Measurements from ENCODE around the gene CD58. TPM values are rescaled to one million over a fixed set of nuclear protein-coding genes. Genes with fewer than 3 reads are reported as not detected.
A peak's percentile ranks its signal among the peaks of the same experiment; 100 is the strongest.
"Not testable (repeated sequence)": the region's sequence is repeated elsewhere in the genome, so short reads cannot be mapped to it uniquely, and the experiment has no call there.

Gene CD58, protein sequence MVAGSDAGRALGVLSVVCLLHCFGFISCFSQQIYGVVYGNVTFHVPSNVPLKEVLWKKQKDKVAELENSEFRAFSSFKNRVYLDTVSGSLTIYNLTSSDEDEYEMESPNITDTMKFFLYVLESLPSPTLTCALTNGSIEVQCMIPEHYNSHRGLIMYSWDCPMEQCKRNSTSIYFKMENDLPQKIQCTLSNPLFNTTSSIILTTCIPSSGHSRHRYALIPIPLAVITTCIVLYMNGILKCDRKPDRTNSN
- total RNA-seq = 24.2 TPM

DNA sequence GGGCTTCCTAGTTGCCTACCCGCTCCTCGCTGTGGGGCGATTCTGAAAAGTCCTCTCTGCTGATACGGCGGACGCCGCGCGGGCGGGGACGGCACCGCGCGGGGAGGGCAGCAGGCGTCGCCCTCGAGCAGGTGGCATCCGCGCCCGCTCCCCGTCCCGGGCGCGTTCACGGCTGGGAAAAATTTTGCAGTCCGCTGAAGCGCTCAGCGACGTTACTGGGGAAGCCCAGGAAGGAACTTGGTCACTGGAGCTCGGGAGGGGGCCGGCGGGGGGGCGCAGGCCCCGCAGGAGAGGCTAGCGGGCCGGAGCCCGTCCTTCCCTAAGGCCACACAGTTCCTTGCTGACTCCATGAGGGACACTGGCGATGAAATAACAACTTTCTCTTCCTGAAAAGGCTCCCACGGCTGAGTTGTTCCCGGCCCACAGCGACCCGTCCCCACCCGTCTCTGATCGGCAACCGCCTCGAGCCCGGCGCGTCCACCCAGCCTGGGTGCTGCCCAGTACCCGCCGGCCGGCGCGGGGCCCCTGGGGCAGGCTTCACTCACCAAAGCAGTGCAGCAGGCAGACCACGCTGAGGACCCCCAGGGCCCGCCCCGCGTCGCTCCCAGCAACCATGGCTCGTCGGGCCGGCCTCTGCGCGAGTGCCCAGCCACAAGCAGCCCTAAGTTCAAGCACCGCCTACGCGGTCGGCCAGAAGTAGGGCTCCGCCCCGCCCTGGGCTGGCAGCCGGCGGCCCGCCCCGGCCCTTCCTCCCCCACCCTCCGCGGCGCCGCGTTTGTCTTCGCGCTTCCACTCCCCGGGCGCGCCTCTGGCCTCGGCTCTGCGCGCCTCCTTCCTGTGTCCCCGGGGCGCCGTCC, at the start of gene CD58:
Gene CD58 (minus strand): TSS at position 669 of the 857 bp plus-strand sequence. CDS start 54 bp downstream, at position 615.
- DNase-seq (ENCODE audit: low spot score) = peak; percentile 90

DNA sequence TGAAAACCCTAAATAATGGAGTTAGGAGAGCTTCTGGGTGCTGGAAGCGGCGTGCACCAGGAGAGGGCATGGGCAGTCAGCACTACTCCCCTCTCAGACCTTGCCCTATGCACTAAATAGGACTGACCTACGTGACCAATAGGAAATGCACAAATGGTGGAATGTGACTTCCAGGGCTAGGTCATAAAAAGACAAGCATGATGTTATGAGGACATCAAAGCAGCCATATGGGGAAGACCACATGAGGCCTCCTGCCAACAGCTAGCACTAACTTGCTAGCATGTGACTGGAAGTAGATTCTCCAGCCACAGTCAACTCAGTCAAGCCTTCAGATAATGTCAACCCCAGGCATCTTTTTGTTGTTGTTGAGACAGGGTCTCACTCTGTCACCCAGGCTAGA, 49.6 kb upstream of the CD58 start:
- not testable (repeated sequence) for DNase-seq (ENCODE audit: low spot score)

GRCh38 chr1:116619106-116619505, 48.3 kb upstream of the CD58 start:
- peak; percentile 62 for DNase-seq (ENCODE audit: low spot score)

GRCh38 chr1:116617808-116618207, 47.0 kb upstream of the CD58 start:
- DNase-seq (ENCODE audit: low spot score) = not testable (repeated sequence)

DNA sequence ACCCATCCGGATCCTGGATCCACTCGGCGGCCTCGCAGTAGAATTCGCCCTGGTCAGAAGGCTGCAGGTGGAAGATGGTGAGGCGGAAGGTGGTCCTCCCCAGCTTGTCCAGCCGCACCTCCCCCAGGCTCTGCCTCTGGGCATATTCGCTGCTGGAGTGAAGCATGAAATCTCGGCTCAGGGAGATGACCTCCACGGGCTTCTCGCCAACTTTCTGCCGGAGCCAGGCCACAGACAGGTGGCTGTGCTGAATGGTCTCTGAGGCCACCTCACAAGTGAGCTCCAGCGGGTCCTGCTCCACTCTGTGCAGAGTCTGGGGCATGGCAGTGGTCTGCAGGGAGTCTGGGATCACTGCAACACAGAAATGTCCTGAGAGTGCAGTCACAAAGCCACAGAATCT, 43.0 kb upstream of the CD58 start:
- DNase-seq (ENCODE audit: low spot score) = not testable (repeated sequence)

DNA sequence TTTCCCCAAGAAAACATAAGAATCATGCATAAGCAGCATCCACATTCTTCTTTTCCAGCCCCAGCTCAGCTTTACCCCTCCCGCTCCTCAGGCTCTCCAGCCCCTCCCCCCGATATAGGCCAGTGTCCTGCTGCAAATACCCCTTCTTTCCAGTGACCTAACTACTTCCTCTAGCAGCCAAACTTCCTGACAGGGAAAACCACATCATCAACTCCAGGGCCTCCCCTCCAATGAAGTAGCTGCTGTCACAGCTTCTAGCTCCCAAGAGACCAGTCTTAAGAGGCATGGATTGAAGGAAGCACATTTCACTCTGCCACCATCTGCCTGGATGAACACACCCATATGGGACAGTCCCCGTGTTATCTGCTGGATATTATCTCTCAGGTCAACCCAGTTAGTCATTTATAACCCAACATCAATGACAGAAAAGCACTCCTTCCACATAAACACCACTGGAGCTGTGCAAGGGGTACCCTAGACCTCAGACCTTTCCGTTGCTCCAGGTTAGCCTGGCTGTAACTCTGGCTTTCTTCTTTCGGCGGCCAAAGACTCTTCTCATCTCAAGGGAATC, 39.1 kb upstream of the CD58 start:
- DNase-seq (ENCODE audit: low spot score) = not testable (repeated sequence)

GRCh38 chr1:116608841-116609240, 38.0 kb upstream of the CD58 start:
- DNase-seq (ENCODE audit: low spot score) = not testable (repeated sequence)

GRCh38 chr1:116608151-116608550, 37.3 kb upstream of the CD58 start:
- not testable (repeated sequence) for DNase-seq (ENCODE audit: low spot score)

GRCh38 chr1:116607463-116607862, 36.6 kb upstream of the CD58 start:
- DNase-seq (ENCODE audit: low spot score) = not testable (repeated sequence)

DNA sequence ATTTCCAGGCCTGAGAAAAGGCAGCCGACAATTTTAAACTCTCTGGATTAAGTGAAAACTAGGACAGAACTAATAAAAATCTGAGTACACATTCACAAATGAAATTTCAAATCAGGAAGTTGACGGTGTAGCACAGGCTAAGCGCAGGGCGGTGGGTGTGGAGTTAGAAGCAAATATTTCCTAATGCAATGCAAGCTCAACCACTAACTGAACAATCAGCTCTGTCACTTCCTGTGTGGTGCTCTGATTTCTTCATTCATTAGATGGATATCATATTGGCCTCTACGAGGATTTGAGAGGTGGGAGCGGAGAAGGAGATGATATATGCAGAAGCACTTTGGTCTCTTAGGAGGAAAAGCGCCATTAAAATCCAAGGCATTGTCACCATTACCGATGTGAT, 35.2 kb upstream of the CD58 start:
- not testable (repeated sequence) for DNase-seq (ENCODE audit: low spot score)

- DNase-seq (ENCODE audit: low spot score) = no peak
Observed at GRCh38 chr1:116605315-116605714, 34.5 kb upstream of the CD58 start.

DNA sequence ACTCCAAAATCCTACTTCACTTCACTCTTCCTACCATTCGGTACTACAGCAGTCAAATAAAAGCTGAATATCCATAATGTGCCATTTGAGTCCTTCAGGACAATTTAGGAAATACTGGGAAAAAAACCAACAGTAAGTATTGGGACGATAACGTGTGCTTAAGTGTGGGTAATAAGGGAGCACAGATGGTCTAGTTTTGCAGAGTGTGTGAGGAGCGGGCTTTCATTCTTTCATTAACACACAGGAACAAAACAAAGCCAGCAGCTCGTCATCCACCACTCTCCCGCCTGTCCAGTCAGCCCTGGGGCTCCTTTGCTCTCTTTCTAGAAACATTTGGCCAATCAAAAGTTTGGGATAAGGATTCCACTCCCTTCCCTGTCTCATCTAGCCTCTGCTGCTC, 33.6 kb upstream of the CD58 start:
- DNase-seq (ENCODE audit: low spot score) = not testable (repeated sequence)

DNA sequence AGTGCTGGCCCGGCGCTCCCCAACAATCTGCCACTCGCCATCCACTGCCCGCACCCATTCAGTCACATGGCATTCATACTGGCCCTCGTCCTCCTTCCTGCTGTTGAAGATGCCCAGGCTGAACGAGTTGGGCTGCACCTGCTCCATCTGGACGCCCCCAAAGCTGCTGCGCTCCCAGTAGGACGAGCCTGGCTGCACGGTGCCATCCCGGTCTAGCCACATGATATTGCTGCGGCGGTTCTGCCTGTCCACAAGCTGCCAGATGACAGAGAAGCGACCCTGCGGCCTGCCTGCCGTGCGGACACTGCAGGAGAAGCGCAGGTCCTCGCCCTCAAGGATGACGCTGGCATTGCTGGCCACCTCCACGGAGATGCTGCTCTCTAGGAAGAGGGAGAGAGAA, 32.8 kb upstream of the CD58 start:
- not testable (repeated sequence) for DNase-seq (ENCODE audit: low spot score)

GRCh38 chr1:116599369-116599768, 28.5 kb upstream of the CD58 start:
- DNase-seq (ENCODE audit: low spot score) = not testable (repeated sequence)

DNA sequence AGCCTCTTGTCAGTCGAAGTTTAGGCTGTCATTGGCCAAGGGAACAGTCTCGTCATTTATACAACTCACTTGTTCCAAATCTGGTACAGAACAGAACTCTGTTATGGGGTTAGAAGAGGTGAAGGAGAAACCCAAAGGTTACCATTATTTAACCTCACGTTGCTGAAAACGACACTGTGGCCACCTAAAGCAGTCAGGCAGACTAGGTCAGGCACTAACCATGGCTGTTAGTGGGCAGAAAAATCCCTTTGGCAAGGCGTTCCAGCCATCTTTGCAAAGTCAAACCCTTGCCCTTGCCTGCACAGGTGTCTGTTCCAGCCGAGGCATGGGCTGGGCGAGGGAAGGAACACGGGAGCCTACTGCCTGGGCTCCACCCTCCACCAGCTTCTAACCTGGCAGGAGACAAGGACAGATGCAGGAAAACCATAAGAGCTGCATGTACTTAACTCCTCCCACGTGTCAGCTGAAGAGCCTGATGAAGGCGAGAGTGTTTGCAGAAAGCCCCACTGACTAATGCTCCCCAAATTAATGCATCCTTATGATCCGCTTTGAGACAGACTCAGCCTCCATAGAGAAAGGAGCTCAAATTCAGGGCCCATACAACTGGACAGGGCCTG, 27.7 kb upstream of the CD58 start:
- DNase-seq (ENCODE audit: low spot score) = not testable (repeated sequence)

DNA sequence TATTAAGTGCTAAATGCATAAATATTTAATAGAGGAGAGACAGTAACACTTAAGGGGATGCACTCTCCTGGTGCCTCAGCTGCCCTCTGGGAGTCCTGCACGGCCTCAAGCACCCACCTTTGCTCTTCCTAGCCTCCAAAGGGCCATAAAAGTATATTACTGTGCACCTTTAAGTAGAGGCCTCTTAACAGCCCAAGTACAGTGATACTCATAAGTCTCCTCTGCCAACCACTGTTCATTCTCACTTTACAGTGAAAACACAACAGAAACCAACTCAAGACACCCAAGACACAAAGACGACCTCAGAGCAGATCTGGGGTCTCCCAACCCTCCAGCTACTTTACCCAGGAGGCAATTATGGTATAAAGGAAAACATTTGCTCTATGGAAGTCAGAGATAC, 26.6 kb upstream of the CD58 start:
- DNase-seq (ENCODE audit: low spot score) = not testable (repeated sequence)

DNA sequence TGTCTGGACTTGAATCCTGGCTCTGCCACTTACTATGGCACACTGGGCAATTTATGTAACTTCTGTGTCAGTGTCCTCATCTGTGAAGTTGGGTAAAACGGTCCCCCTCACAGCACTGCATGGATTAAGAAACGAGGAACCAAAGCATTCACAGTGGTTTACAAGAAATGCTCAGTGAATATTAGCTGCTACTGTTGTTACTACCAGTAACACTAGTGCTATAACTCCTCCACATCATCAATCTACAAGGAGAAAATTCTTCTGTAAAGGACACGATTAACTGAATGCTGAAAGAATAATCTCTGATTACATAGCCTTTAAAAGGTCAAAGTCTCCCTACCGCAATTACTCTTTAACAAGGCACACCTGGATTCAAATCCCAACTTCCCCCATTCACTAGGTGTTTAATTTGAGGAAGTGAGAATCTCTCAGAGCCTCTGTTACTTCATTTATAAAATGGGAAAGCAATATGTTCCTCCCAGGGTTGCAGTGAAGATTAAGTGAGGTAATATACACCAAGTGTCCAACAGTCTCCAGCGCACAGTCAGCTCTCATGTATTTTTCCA, 26.0 kb upstream of the CD58 start:
- DNase-seq (ENCODE audit: low spot score) = not testable (repeated sequence)

- DNase-seq (ENCODE audit: low spot score) = peak; percentile 69
Observed at GRCh38 chr1:116595946-116596741, 25.3 kb upstream of the CD58 start.

- not testable (repeated sequence) for DNase-seq (ENCODE audit: low spot score)
Observed at GRCh38 chr1:116595065-116595840, 24.4 kb upstream of the CD58 start.

DNA sequence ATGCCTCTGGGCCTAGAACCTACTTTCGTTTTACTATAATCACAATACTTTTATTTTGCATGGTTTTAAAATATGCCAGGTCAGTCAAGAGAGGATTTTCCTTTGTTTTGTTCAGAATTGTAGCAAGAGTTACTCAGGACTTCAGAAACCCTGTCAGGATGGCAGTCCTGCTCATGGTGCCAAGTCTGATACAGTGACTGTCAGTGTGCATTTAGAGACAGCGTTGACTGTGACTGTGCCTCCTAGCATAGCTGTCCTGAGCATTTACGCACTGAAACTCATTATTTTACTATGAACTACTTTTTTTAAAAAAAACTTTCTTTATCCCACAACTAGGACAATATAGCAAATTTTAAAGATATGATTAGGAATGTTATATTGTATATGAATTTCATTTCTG, 23.2 kb upstream of the CD58 start:
- DNase-seq (ENCODE audit: low spot score) = not testable (repeated sequence)
